Mesodermal cell (in vitro differentiated cells): Measurements from ENCODE around the gene SNRPB2.

Source experiments
- H3K27ac ChIP-seq: 2 replicates; pipeline ENCODE4 v1.7.0; 2013; ENCODE audit warnings: mild to moderate bottlenecking, low read depth, low read length, moderate library complexity; ENCODE audit not compliant: severe bottlenecking
- H3K36me3 ChIP-seq: 2 replicates; pipeline ENCODE4 v1.7.1; 2013; ENCODE audit warnings: mild to moderate bottlenecking, low read length, moderate library complexity; ENCODE audit not compliant: control insufficient read depth, insufficient read depth
- H3K4me1 ChIP-seq: one replicate; pipeline ENCODE4 v1.7.1; 2013; ENCODE audit warnings: mild to moderate bottlenecking, low read length; ENCODE audit not compliant: insufficient read depth, control insufficient read depth, poor library complexity, severe bottlenecking
- H3K4me3 ChIP-seq: 2 replicates; pipeline ENCODE4 v1.7.0; 2013; ENCODE audit warnings: low read length, control low read depth, mild to moderate bottlenecking; ENCODE audit not compliant: insufficient read depth, poor library complexity, severe bottlenecking; ENCODE audit errors: extremely low read depth
- H3K9me3 ChIP-seq: 2 replicates; pipeline ENCODE4 v1.7.1; 2013; ENCODE audit warnings: mild to moderate bottlenecking, low read length, moderate library complexity; ENCODE audit not compliant: control insufficient read depth
- WGBS, 2 experiments: methylation state at CpG; one replicate each; pipeline ENCODE4 v1.1.5; 2013; ENCODE audit warnings: missing lambda C conversion rate in 2 of 2; ENCODE audit not compliant: insufficient coverage in 2 of 2; 5-methylcytosine and 5-hydroxymethylcytosine counted together

The SNRPB2 gene

DNA sequence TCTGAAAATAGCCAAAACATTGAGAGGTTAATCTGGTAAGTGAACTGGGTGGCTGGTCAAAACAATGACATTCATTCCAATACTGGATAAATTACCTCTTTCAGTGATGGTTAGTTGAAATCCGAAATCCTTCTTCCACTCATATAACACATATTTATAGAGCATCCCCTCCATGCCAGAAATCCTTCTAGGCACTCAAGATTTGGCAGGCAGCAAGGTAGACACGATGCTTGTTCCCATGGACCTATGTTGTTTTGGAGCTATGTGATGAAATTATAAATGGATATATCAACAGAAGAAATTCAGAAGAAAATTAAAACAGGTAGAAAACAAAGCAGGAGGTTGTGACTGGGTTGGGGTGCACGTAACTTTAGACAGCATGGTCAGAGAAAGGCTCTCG lies 26.3 kb upstream of the SNRPB2 start:
- H3K4me1 ChIP-seq: no peaks in the 10 kb centered on the region

DNA sequence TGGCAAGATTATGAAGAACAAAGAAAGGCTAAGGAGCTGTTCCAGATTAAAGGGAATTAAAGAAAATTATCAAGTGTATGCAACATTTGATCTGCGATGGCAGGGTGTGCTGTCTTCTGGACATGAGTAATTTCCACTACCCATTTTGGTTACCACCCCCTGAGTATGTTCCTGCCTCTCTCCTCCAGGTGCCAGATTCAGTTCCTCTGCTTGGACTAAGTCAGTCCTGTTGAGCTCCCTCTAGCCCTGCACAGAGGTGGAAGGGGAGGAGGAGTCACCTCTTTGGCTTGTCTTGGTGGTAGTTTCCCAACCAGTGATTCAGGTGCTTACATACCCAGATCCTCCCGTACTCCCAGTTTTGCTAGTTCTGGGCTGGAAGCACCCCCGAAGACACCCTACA lies 22.2 kb upstream of the SNRPB2 start:
- no peak overlapping the region for H3K4me3 ChIP-seq
- peaks cover 9% of the 10 kb centered on the region for H3K9me3 ChIP-seq
- no peak overlapping the region for H3K27ac ChIP-seq
- WGBS, 2 experiments: 71 to 78% methylated on average over 1 to 2 of the region's 3 CpGs
- H3K36me3 ChIP-seq: no peaks in the 10 kb centered on the region
- no peaks in the 10 kb centered on the region for H3K4me1 ChIP-seq

More for the DNA sequence above, 26.3 kb upstream of the SNRPB2 start:
- Histone ChIP-seq H3K36me3 (no peaks in the 10 kb centered on the region), H3K27ac (no peak overlapping the region), H3K4me3 (no peak overlapping the region), H3K9me3 (peaks cover 9% of the 10 kb centered on the region)
- 83 to 92% methylated on average over 2 to 4 of the region's 4 CpGs for WGBS, 2 experiments

DNA sequence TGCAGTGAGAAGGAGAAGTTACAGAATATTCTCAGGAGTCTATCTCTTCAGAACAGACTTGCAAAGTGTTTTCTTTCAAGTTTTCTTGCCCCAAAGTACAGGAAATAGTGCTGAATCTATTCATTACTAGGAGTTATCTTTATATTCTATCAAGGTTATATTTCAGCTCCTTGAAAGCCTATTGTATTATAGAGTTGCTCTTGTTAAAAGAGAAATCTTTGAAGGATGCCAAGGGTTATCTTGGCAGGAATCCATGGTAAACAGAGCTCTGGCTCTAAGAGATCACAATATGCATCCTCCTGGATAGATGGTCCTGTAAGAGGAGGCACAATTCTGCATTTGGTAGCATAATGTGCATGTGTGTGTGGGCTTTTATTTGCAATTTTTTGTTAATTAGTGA lies 21.2 kb upstream of the SNRPB2 start:
- Histone ChIP-seq H3K27ac (no peak overlapping the region), H3K9me3 (peaks cover 9% of the 10 kb centered on the region), H3K4me1 (no peaks in the 10 kb centered on the region)

DNA sequence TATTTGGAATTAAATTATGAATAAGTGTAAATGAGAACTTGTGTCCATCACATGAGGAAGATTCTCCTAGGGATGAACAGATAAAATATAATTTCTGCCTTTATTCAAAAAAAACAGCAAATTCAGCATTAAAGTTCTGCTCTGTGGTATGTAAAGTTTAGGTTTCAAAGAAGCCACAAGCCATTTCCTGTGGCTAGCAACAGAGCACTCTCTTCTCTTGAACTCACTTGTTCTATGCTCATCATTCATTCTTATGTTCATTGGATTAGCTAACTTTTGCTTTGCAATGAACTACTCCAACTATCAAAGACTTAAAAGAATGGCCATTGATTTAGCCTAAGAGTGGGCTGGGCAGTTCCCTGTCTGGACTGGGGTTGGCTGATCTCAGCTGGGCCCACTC lies 20.8 kb upstream of the SNRPB2 start:
- peaks cover 9% of the 10 kb centered on the region for H3K9me3 ChIP-seq
- H3K36me3 ChIP-seq: no peaks in the 10 kb centered on the region
- H3K4me1 ChIP-seq: no peaks in the 10 kb centered on the region
- H3K4me3 ChIP-seq: no peak overlapping the region
- H3K27ac ChIP-seq: no peak overlapping the region

More for the DNA sequence above, 21.2 kb upstream of the SNRPB2 start:
- Histone ChIP-seq H3K4me3 (no peak overlapping the region), H3K36me3 (no peaks in the 10 kb centered on the region)

DNA sequence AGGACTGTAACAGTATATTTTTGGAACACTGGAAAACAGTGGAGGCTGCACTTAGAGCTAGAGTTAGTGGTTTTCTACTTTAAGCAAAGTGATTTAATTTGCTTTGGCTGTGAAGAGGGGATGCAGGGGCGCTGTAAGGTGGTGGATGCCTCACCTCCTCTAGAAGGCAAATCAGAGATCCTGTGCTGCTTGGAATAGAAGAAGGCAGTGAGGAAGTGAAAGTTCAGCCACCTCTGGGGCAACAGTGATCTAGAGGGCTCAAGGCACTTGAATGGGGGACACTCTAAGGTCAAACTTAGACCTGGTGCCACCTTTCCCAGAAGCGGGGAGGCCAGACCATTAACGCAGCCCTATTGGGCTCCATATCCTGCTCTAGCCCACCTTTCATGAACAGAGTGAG lies 19.0 kb upstream of the SNRPB2 start:
- 78 to 95% methylated on average over 3 of the region's 3 CpGs for WGBS, 2 experiments
- no peaks in the 10 kb centered on the region for H3K36me3 ChIP-seq
- no peak overlapping the region for H3K27ac ChIP-seq
- peaks cover 6% of the 10 kb centered on the region for H3K9me3 ChIP-seq
- no peaks in the 10 kb centered on the region for H3K4me1 ChIP-seq
- no peak overlapping the region for H3K4me3 ChIP-seq

DNA sequence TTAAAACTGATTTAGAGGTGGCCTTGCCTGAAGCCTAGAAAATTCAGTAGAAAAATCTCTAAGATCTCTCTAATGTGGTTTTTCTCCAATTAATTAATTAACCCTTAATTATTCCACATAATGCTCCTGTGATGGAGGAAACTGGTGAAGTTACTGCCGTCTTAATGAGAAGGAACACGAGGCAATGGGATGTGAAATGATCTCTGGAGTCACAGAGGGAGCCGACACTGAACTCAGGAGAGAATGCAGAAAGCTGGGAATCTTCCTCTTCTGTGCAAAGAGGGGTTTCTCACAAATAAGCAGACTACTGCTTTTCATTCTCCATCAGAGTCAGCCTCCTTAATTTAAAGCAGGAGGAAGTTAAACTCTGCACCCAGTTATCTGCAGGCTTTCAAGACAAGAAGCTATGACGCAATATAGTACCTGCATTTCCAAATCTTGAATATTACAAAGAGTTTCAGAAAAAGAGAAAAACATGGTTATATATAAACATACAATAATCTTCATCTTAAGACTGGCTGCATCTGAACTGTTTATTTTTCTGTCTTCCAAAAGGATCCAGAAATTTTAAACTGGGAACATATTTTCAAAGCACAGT lies 18.1 kb upstream of the SNRPB2 start:
- Histone ChIP-seq H3K27ac (no peak overlapping the region), H3K9me3 (no peaks in the 10 kb centered on the region), H3K4me3 (no peak overlapping the region), H3K36me3 (no peaks in the 10 kb centered on the region), H3K4me1 (no peaks in the 10 kb centered on the region)
- 79 to 100% methylated on average over 2 of the region's 4 CpGs for WGBS, 2 experiments

DNA sequence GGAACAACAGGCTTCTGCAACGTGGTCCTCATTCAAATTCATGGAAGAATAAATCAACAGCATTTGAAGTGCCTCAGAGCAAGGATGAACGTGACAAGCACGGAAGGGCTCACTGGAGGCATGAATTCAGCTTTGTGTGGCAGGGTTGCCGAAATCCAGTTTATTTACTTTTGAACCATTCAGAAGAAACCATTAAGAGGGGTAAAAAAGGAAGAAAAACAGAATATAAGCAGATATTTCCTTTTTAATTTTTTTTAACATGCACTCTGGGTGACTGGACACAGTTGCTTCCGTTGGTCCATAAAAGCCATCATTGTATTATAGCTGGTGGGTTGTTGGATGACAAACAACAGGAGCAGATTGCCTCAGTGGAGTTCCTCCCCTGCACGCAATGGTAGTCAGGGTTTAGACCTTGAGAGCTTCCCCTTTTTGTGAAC lies 17.3 kb upstream of the SNRPB2 start:
- H3K4me3 ChIP-seq: no peak overlapping the region
- no peaks in the 10 kb centered on the region for H3K9me3 ChIP-seq
- H3K4me1 ChIP-seq: no peaks in the 10 kb centered on the region
- no peak overlapping the region for H3K27ac ChIP-seq
- 89 to 91% methylated on average over 4 of the region's 6 CpGs for WGBS, 2 experiments
- no peaks in the 10 kb centered on the region for H3K36me3 ChIP-seq

DNA sequence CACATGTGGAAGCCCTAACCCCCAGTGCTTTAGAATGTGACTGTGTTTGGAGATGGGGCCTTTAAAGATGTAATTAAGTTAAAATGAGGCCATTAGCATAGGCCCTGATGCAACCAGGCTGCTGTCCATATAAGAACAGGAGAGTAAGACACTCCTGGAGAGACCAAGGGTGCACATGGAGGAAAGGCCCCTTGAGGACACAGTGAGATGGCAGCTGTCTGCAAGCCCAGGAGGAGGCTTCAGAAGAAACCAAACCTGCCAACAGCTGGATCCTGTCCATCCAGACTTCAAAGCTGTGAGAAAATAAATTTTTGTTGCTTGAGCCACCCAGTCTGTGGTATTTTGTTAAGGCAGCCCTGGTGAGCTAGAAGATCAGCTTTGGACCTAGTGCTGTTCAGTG lies 16.8 kb upstream of the SNRPB2 start:
- Histone ChIP-seq H3K36me3 (no peaks in the 10 kb centered on the region), H3K9me3 (no peaks in the 10 kb centered on the region), H3K4me1 (no peaks in the 10 kb centered on the region), H3K4me3 (no peak overlapping the region), H3K27ac (no peak overlapping the region)

DNA sequence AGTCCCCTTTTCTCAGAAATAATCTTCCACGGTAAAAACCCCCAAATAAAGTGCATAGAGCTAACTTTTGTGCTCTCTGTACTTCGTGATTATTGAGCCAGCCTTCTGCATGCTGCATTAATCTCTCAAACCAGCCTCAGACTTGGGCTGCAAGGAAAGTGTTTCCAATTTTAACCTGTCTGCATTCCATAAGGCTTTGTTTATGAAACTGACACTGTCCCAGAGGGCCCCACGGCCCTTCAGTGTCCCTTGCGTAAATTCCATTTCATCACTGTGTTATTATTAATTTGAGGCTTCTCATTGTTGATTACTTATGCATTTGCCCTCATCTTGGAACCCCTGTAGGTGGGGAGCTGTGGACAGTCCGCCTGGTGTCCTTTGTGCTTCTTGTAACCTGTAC lies 15.6 kb upstream of the SNRPB2 start:
- no peaks in the 10 kb centered on the region for H3K9me3 ChIP-seq
- no peaks in the 10 kb centered on the region for H3K36me3 ChIP-seq
- no peaks in the 10 kb centered on the region for H3K4me1 ChIP-seq
- 89 to 100% methylated on average over 2 to 4 of the region's 5 CpGs for whole genome bisulfite sequencing, 2 experiments
- H3K4me3 ChIP-seq: no peak overlapping the region
- H3K27ac ChIP-seq: no peak overlapping the region

DNA sequence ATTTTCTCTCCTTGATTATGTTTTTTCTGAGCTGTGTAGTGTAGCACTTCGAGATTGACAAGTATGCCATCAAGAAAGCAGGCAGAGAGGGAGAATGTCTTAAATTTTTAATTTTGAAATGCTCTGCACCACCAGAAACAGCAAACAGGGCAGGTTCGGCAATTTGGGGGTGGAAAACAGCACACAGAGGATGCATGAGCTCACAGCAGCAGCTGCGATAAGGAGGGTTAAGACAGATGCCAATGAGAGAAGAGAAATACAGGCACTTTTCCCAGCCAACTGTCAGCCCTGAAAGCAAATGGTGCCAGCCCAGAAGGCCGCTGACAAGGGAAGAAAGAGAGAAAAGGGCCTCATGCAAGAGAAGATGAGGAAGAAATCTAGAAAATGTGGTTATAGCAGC lies 15.1 kb upstream of the SNRPB2 start:
- H3K4me3 ChIP-seq: no peak overlapping the region
- no peaks in the 10 kb centered on the region for H3K4me1 ChIP-seq
- no peak overlapping the region for H3K27ac ChIP-seq
- H3K9me3 ChIP-seq: no peaks in the 10 kb centered on the region
- H3K36me3 ChIP-seq: no peaks in the 10 kb centered on the region
- 76 to 86% methylated on average over 1 to 3 of the region's 4 CpGs for WGBS, 2 experiments

DNA sequence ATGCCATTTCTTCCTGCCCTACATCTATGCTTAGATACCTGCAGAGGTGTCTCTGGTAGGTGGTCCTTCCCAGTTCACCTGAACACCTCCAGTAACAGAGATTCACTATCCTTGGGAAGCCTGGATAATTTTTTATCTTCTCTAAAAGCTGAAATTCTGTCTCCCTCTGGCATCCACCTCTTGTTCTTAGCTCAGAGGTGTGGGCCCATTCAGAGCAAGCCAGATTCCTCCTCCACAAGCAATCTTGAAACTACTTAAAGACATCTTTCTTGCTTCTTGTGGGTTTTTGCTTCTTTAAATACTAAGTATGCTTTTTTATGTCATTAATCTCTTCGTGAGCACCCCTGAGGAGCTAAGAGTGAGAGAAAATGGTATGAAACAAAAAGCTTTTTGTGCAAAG lies 10.4 kb upstream of the SNRPB2 start:
- Histone ChIP-seq H3K4me3 (no peak overlapping the region), H3K36me3 (no peaks in the 10 kb centered on the region), H3K4me1 (no peaks in the 10 kb centered on the region), H3K9me3 (no peaks in the 10 kb centered on the region), H3K27ac (no peak overlapping the region)
- no CpG with 5 or more reads among the region's 1 CpG for WGBS, 2 experiments
